Neural cell (in vitro differentiated cells): ENCODE results near the gene TCF4. TPM values are rescaled to one million over a fixed set of nuclear protein-coding genes. Genes with fewer than 3 reads are reported as not detected.

Source experiments
- H2AFZ ChIP-seq: fragments of 200-600, 300-800 bp; sonication (generic), shearing (Covaris generic); 2 replicates; pipeline ENCODE4 v1.6.0; 2014; ENCODE audit warnings: low read depth, mild to moderate bottlenecking, antibody characterized with exemption, low read length, moderate library complexity
- H3F3A ChIP-seq: fragments of 200-600 bp; shearing (Covaris generic); 2 replicates; pipeline ENCODE4 v1.6.1; 2016; ENCODE audit warnings: mild to moderate bottlenecking, moderate library complexity, mixed read lengths, antibody characterized with exemption, low read length; ENCODE audit not compliant: insufficient read depth, poor library complexity, severe bottlenecking
- H3K27ac ChIP-seq: fragments of 200-600, 300-800 bp; sonication (generic), shearing (Covaris generic); 2 replicates; pipeline ENCODE4 v1.5.1; 2014; ENCODE audit warnings: mild to moderate bottlenecking, low read length, moderate library complexity
- H3K27me3 ChIP-seq: fragments of 300-800, 200-600 bp; sonication (generic), shearing (Covaris generic); 2 replicates; pipeline ENCODE4 v1.6.0; 2014; ENCODE audit warnings: mild to moderate bottlenecking, low read depth, low read length, moderate library complexity; ENCODE audit not compliant: insufficient read depth
- H3K36me3 ChIP-seq: fragments of 300-800, 200-600 bp; sonication (generic), shearing (Covaris generic); 2 replicates; pipeline ENCODE4 v1.5.1; 2014; ENCODE audit warnings: mild to moderate bottlenecking, antibody characterized with exemption, low read length, moderate library complexity; ENCODE audit not compliant: insufficient read depth
- H3K4me2 ChIP-seq: fragments of 300-800, 200-600 bp; sonication (generic), shearing (Covaris generic); 2 replicates; pipeline ENCODE4 v1.6.0; 2014; ENCODE audit warnings: mild to moderate bottlenecking, low read length
- H3K4me3 ChIP-seq: fragments of 300-800, 200-600 bp; sonication (generic), shearing (Covaris generic); 2 replicates; pipeline ENCODE4 v1.5.1; 2014; ENCODE audit warnings: mild to moderate bottlenecking, low read length, moderate library complexity
- H3K79me2 ChIP-seq: fragments of 200-600 bp; shearing (Covaris generic); replicated peaks from 2 replicates; pipeline ENCODE4 v1.6.0; 2014; ENCODE audit warnings: mild to moderate bottlenecking, low read length, moderate library complexity; ENCODE audit not compliant: insufficient read depth
- H3K9ac ChIP-seq: fragments of 300-800, 200-600 bp; sonication (generic), shearing (Covaris generic); 2 replicates; pipeline ENCODE4 v1.6.1; 2016; ENCODE audit warnings: mild to moderate bottlenecking, low read length, mixed read lengths
- H3K9me2 ChIP-seq: fragments of 200-600 bp; shearing (Covaris generic); 2 replicates; pipeline ENCODE4 v1.6.1; 2016; ENCODE audit warnings: mild to moderate bottlenecking, low read length, mixed read lengths; ENCODE audit not compliant: insufficient read depth
- H3K9me3 ChIP-seq: fragments of 200-600, 300-800 bp; sonication (generic), shearing (Covaris generic); 2 replicates; pipeline ENCODE4 v1.6.1; 2016; ENCODE audit warnings: mild to moderate bottlenecking, mixed run types, low read length, moderate library complexity, mixed read lengths
- H4K20me1 ChIP-seq: fragments of 200-600 bp; shearing (Covaris generic); 2 replicates; pipeline ENCODE4 v1.6.1; 2016; ENCODE audit warnings: mild to moderate bottlenecking, mixed run types; ENCODE audit not compliant: insufficient read depth
- EP300 ChIP-seq: fragments of 450-650 bp; conservative IDR thresholded peaks from 2 replicates; pipeline ENCODE4 v1.6.1; 2014; ENCODE audit warnings: antibody characterized with exemption, mild to moderate bottlenecking, moderate library complexity; ENCODE audit not compliant: poor library complexity, severe bottlenecking
- EZH2 ChIP-seq: fragments of 200-600, 300-800 bp; shearing (Covaris generic), sonication (generic); IDR thresholded peaks from 2 replicates; pipeline ENCODE4 v1.6.1; 2014; ENCODE audit warnings: antibody characterized with exemption, low read length, borderline replicate concordance, mild to moderate bottlenecking; ENCODE audit not compliant: insufficient read depth, poor library complexity, severe bottlenecking
- MXI1 ChIP-seq: fragments of 450-650 bp; conservative IDR thresholded peaks from 2 replicates; pipeline ENCODE4 v1.6.1; 2014; ENCODE audit warnings: antibody characterized with exemption, mild to moderate bottlenecking; ENCODE audit not compliant: poor library complexity, severe bottlenecking
- POLR2AphosphoS5 ChIP-seq: IDR thresholded peaks from 2 replicates; pipeline ENCODE4 v1.6.1; 2012
- RAD21 ChIP-seq: fragments of 450-650 bp; conservative IDR thresholded peaks from 2 replicates; pipeline ENCODE4 v1.6.1; 2014; ENCODE audit warnings: antibody characterized with exemption, mild to moderate bottlenecking, moderate library complexity
- SMC3 ChIP-seq: fragments of 450-650 bp; conservative IDR thresholded peaks from 2 replicates; pipeline ENCODE4 v1.6.1; 2014; ENCODE audit warnings: antibody characterized with exemption, mild to moderate bottlenecking, moderate library complexity; ENCODE audit not compliant: poor library complexity
- TAF1 ChIP-seq: IDR thresholded peaks from 2 replicates; pipeline ENCODE4 v1.6.1; 2012; ENCODE audit warnings: low read depth
- polyA plus RNA-seq: library from polyadenylated mRNA; depleted of rRNA; stranded (reverse); fragments of >200 nt; gene quantifications from 2 replicates; pipeline ENCODE4 v1.2.3, GENCODE V29; 2014
- TF ChIP-seq, protein P1 (sequence below): fragments of 450-650 bp; IDR thresholded peaks from 2 replicates; pipeline ENCODE4 v1.5.1; 2014; ENCODE audit warnings: antibody characterized with exemption, mild to moderate bottlenecking, moderate library complexity; ENCODE audit not compliant: poor library complexity, severe bottlenecking
- TF ChIP-seq, protein P2 (sequence below): IDR thresholded peaks from 2 replicates; pipeline ENCODE4 v1.6.1; 2012; ENCODE audit warnings: borderline replicate concordance

TCF4 gene
- polyA plus RNA-seq, 1 donor from 2014 or later = 7.0 TPM

GRCh38 chr18:55385770-55386169 is 202.2 kb downstream of the TCF4 start:
- Histone ChIP-seq H3K9ac (no peak overlapping the region), H3K36me3 (no peaks in the 10 kb centered on the region), H2AFZ (no peak overlapping the region), H3K79me2 (no peaks in the 10 kb centered on the region), H3K9me3 (no peaks in the 10 kb centered on the region), H3K4me2 (no peak overlapping the region), H3K27me3 (no peaks in the 10 kb centered on the region), H3F3A (no peaks in the 10 kb centered on the region), H3K4me3 (no peak overlapping the region), H4K20me1 (no peaks in the 10 kb centered on the region), H3K27ac (no peak overlapping the region), H3K9me2 (no peaks in the 10 kb centered on the region)
- TF ChIP-seq MXI1 (no peak), POLR2AphosphoS5 (no peak), TAF1 (no peak), EZH2 (no peak)
- TF ChIP-seq, protein P1, sequence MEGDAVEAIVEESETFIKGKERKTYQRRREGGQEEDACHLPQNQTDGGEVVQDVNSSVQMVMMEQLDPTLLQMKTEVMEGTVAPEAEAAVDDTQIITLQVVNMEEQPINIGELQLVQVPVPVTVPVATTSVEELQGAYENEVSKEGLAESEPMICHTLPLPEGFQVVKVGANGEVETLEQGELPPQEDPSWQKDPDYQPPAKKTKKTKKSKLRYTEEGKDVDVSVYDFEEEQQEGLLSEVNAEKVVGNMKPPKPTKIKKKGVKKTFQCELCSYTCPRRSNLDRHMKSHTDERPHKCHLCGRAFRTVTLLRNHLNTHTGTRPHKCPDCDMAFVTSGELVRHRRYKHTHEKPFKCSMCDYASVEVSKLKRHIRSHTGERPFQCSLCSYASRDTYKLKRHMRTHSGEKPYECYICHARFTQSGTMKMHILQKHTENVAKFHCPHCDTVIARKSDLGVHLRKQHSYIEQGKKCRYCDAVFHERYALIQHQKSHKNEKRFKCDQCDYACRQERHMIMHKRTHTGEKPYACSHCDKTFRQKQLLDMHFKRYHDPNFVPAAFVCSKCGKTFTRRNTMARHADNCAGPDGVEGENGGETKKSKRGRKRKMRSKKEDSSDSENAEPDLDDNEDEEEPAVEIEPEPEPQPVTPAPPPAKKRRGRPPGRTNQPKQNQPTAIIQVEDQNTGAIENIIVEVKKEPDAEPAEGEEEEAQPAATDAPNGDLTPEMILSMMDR = no peak

DNA sequence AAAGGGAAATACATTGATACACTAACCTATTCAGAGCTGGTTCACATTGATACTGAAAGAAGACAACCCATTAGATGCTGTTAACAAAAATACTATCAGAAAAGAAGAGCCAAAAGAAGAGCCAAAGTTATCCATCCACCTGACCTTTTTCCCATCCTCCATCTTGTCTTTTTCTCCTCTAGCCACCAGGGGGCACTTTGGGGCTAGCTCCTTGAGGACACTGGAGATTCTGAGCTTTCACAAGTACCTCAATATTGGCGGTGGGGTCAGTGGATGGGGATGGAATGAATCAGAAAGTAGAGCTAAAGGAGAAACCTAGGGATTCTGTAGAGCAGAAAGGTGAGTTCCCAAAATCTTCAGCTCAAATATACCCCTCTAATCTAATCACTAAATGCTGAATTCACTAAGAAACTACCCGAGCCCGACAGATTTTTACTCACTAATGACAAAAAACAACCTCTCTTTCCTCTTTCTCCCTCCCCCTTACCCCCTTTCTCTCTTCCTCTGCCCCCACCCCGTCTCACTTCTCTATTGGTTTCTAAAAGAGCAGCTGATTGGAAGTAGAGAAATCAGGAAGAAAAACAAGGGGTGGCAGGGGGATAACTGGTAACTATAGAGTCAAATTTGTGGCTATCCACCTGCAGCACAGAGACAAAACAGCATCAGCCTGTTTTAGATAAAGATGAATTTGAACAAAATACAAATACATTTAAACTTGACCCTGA is 203.3 kb downstream of the TCF4 start:
- no peaks in the 10 kb centered on the region for H3F3A ChIP-seq
- H2AFZ ChIP-seq = no peak overlapping the region
- H3K27ac ChIP-seq = no peak overlapping the region
- no peak overlapping the region for H3K4me2 ChIP-seq
- H3K9me3 ChIP-seq = no peaks in the 10 kb centered on the region
- H3K79me2 ChIP-seq = no peaks in the 10 kb centered on the region
- TF ChIP-seq RAD21 = no peak
- TF ChIP-seq, protein P1 = peak; percentile 35
- no peak overlapping the region for H3K4me3 ChIP-seq
- no peaks in the 10 kb centered on the region for H3K36me3 ChIP-seq
- no peaks in the 10 kb centered on the region for H3K9me2 ChIP-seq
- no peak overlapping the region for H3K9ac ChIP-seq
- no peaks in the 10 kb centered on the region for H4K20me1 ChIP-seq
- H3K27me3 ChIP-seq = no peaks in the 10 kb centered on the region

- no peak for TF ChIP-seq MXI1
- TF ChIP-seq, protein P2, sequence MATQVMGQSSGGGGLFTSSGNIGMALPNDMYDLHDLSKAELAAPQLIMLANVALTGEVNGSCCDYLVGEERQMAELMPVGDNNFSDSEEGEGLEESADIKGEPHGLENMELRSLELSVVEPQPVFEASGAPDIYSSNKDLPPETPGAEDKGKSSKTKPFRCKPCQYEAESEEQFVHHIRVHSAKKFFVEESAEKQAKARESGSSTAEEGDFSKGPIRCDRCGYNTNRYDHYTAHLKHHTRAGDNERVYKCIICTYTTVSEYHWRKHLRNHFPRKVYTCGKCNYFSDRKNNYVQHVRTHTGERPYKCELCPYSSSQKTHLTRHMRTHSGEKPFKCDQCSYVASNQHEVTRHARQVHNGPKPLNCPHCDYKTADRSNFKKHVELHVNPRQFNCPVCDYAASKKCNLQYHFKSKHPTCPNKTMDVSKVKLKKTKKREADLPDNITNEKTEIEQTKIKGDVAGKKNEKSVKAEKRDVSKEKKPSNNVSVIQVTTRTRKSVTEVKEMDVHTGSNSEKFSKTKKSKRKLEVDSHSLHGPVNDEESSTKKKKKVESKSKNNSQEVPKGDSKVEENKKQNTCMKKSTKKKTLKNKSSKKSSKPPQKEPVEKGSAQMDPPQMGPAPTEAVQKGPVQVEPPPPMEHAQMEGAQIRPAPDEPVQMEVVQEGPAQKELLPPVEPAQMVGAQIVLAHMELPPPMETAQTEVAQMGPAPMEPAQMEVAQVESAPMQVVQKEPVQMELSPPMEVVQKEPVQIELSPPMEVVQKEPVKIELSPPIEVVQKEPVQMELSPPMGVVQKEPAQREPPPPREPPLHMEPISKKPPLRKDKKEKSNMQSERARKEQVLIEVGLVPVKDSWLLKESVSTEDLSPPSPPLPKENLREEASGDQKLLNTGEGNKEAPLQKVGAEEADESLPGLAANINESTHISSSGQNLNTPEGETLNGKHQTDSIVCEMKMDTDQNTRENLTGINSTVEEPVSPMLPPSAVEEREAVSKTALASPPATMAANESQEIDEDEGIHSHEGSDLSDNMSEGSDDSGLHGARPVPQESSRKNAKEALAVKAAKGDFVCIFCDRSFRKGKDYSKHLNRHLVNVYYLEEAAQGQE = no peak
- no peak for TF ChIP-seq EP300
- TF ChIP-seq, protein P1 = no peak
- no peak for TF ChIP-seq POLR2AphosphoS5
- no peak for TF ChIP-seq TAF1
- TF ChIP-seq SMC3 = no peak
- TF ChIP-seq EZH2 = no peak
- TF ChIP-seq RAD21 = no peak
- H3F3A ChIP-seq = no peaks in the 10 kb centered on the region
- no peaks in the 10 kb centered on the region for H3K9me2 ChIP-seq
- no peaks in the 10 kb centered on the region for H3K27me3 ChIP-seq
- H3K79me2 ChIP-seq = no peaks in the 10 kb centered on the region
- H3K4me3 ChIP-seq = no peak overlapping the region
- H3K4me2 ChIP-seq = no peak overlapping the region
- H3K36me3 ChIP-seq = no peaks in the 10 kb centered on the region
- H3K27ac ChIP-seq = no peak overlapping the region
- no peak overlapping the region for H3K9ac ChIP-seq
- no peaks in the 10 kb centered on the region for H3K9me3 ChIP-seq
- no peaks in the 10 kb centered on the region for H4K20me1 ChIP-seq
- no peak overlapping the region for H2AFZ ChIP-seq
Observed at GRCh38 chr18:55384115-55384514, 203.9 kb downstream of the TCF4 start.
